ENCODE results near the gene ZBTB7A.

Gene ZBTB7A

DNA sequence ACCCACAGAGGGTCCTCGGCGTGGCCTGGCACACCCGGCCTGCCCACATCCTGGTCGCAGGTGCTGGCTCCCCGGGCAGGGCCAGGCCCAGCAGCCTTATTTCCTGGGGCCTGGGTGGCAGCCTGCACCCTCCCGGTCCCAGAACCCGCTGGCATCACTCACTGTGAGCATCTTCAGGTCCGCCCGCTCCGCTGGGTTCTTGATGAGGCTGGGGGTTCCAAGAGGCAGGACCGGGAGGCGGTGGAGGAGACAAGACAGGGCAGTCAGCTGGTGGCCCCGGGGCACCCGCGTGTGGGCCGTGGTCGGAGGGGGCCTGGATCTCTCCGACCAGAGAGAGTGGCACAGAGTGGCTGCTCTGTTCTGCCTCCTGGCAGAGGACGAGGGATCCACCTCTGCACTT is 27.6 kb upstream of the ZBTB7A start:
- DNase-seq (ENCODE audit: low read depth): no peak

DNA sequence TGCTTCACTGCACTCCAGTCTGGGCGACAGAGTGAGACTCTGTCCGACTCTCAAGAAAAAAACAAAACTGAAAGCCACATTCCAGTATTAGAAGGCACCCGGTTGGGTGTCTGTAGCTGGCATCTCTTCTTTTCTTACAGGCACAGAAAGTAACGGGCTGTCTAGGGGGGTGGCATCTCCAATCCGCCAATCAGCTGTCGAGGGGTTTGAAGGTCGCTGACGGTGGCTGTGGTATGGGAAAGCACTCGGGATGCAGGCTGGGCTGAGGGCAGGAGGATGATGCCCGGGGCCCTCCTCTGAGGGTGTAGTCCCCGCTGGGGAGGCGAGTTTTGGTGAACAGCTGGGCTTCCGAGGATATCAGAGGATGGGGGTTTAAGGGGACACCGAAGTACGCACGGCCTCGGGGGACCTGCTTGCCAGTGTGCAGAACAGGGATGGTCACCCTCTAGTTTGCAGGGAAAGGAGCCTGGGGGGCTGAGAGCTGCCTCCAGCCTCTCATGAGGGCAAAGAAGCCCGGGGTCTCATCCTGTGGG is 27.0 kb upstream of the ZBTB7A start:
- DNase-seq (ENCODE audit: low read depth): no peak

DNA sequence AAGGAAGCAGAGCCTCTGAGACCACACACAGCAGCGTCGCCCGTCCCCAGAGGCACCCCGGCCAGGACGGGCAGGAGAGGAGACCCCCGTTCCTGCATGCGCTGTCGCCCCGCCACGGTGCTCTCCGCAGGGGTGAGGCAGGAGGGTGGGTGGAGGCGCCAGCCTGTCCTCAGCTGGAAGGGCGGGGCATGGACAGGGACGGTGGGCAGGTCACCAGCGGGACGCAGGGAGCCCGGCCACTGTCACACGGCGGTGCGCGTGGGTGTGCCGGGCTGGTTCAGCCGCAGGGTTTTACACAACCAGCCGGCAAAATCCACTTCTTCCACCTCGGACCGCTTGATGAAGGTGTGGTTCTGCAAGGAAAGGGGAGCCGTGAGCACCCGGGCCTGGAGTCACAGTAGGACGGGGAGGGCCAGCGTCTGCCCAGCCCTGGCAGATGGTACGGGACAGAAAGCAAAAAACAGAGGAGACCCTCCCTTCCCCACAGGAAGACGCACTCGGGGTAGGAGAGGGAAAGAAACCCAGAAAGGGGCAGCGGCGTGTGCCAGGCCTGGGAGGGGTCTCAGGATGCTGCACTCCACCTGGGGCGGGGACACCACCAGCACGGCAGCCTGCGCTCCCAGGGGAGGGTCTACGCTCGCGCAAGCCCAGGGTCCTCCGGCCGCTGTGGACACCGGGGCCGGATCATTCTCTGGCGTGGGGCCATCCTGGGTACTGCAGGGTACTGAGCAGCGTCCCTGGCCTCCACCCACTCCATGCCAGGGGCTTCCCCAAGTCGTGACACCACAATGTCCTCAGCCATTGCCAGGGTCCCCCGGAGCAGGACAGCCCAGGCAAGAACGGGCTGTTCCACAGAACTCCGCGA is 23.9 kb upstream of the ZBTB7A start:
- DNase-seq (ENCODE audit: low read depth): no peak

DNA sequence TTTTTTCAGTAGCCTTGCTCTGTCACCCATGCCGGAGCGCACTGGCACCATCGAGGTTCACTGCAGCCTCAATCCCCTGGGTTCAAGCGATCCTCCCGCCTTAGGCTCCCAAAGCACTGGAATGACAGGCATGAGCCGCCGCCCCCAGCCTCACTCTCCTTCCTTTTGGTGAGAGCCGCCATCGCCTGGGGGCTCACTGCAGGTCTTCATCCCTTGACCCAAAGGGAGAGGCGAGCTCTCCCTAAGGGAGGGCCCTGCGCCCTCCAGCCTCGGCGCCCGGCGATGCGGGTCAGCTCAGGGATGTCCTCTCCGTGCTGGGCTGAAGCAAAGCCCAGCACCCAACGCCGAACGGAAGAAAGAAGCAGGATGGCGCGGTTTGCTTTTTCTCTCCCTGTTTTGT is 23.2 kb upstream of the ZBTB7A start:
- no peak for DNase-seq (ENCODE audit: low read depth)

DNA sequence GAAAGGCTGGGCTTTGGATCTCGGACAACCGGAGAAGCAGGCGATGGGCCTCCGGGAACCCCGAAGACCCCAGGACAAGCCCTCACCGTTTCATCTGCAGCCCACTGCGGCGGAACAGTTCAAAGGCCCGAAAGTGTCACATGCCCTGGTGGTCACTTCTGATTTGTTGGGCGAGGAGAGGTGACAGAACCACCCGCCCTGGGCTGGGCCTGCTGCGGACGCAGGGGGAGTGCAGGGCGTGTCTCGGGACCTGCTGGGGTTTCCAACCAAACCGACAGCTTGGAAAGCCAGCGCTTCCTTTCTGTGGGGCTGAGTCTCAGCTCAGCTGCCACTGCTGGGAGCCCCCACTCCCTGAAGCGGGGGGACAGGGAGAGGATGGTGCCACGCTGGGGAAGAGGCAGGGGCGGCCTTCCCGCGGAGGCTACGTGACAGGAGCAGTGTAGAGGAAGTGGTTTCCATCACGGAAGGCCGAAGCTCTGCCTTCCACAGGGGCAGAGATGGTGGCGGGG is 22.8 kb upstream of the ZBTB7A start:
- DNase-seq (ENCODE audit: low read depth): no peak

DNA sequence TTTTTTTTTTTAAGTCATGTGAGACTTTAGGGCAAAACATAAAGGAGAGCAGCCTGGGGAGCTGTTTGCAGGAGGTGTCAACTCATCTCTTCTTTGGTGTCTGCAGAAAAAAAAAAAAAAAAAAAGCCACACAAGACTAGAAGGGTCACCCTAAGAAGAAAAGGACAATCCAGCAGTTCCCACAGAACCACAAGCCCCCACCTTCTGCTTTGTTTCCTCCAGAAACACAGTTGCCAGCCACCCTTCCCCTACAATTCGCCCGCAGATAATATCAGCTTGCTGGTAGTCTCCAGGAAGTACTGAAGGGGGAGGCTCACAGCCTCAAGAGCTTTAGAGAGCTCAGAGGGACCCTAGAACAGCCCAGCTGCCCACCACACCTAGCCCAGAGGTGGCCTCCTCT is 22.3 kb upstream of the ZBTB7A start:
- DNase-seq (ENCODE audit: low read depth): no peak

DNA sequence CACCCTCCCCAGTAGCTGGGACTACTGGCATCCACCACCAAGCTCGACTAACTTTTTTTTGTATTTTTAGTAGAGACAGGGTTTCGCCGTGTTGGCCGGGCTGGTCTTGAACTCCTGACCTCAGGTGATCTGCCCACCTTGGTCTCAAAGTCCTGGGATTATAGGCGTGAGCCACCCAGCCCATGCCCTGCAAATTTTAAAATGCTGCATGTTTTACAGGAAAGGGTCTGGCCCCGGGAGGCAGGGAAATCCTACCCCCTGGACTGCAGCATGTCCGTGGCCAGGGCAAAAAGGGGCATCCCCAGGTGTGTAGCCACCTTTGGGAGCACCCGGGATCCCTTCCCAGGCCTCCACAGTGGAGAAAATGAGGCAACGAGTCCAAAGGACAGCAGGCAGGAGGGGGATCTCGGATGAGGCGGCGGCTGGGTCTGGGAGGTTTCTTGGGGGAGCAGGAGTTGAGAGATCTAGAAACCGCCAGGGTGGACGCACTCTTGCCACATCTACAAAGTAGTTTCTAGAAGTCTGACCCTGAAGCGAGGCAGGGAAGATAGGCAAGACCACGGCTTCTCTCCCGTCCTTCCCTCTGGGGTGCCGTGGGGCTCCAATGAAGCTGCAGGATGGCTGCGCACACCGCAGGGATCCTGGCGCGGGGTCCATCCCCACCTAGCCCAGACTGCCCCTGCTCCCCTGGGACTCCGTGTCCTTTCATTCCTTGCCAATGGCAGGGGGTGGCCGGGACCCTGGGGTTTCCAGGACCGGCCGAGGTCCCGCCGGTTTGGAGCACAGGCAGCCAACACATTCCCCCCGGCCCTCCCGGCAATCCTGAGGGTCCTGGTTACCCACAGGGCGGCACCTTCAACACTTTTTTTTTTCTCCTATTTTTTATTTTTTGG is 21.3 kb upstream of the ZBTB7A start:
- DNase-seq (ENCODE audit: low read depth): peak; percentile 14

DNA sequence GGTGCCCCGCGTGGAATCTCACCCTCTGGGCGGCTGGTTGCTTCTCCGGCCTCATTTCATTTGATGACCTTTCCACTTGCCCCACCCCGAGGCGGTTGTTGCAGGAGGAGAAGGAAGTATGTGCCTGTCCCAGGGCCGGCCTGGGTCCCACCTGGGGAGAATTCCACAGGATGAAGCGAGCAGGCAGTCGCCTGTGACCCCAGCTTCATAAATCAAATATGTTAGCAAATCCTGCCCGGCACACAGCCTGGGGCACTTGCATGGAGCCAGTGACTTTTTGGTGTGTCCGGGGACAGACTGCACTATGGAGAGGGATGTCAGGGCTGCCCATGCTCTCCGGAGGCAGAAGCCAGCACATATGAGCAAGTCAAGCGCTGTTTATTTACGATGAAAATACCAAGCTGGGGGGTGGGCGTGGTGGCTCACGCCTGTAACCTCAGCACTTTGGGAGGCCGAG is 19.7 kb upstream of the ZBTB7A start:
- DNase-seq (ENCODE audit: low read depth): no peak

DNA sequence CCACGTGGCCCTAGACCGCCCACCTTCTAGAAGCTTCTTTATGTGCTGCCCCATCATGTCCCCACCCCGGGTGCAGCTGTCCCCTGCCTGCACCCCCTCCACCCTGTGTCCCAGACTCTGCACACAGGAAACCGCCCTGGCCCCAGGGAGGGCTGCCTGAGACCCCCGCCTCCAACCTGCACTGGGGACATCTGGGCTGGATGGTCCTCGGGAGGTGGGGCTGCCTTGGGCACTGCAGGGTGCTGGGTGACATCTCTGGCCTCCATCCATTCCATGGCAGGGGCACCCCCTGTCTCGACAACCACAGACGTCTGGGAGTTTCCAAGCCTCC is 17.8 kb upstream of the ZBTB7A start:
- no peak for DNase-seq (ENCODE audit: low read depth)

DNA sequence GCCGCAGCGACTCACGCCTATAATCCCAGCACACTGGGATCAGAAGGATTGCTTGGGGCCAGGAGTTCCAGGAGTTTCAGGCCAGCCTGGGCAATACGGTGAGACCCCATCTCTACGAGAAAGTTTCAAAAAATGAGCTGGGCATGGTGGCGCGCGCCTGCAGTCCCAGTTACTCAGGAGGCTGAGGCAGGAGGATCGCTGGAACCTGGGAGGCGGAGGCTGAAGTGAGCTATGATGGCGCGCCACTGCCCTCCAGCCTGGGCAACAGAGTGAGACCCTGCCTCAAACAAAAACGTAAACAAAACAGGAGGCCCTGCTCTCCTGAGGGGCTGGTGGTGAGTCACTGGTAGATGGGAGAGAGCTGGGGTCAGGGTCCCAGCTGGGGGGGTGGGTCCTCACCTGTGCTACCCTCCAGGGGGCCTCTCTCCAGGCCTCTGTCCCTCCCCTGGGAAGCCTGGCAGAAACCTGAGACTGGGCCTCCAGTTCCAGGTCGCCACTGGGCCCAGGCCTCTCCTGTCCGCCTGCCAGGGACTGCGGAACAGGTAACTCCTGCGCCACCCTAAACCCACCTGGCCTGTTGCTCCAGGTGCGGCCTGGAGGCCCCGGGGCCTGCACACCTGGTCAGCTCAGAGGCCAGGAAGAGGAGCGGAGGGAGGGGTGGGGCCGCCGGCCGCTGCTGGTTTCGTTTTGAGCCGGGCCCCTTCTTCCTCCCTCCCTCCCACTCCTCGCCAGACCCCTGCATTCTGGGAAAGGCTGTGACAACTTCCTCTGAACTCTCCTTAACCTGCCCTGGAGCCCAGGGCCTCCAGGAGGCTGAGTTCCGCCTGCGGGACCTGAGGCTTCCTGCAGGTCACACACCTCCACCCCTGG is 17.2 kb upstream of the ZBTB7A start:
- no peak for DNase-seq (ENCODE audit: low read depth)

DNA sequence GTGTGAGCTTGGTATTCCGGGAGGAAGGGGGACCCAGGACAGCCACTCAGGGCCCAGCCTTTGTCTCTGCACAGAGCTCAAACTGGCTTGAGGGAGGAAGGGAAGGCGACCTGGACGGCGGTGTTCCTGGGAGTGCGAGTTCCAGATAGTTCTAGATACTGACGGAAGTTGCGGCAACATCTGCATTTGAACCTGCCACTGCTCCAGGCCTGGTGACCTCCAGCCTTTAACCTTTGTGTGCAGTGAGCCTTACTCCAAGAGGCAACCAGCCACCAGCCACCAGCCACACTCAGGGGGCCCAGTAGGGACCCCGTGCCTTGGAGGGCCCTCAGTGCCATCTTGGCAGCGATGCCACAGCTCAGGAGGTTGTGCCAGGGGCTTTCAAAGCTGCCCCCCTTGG is 15.5 kb upstream of the ZBTB7A start:
- no peak for DNase-seq (ENCODE audit: low read depth)

DNA sequence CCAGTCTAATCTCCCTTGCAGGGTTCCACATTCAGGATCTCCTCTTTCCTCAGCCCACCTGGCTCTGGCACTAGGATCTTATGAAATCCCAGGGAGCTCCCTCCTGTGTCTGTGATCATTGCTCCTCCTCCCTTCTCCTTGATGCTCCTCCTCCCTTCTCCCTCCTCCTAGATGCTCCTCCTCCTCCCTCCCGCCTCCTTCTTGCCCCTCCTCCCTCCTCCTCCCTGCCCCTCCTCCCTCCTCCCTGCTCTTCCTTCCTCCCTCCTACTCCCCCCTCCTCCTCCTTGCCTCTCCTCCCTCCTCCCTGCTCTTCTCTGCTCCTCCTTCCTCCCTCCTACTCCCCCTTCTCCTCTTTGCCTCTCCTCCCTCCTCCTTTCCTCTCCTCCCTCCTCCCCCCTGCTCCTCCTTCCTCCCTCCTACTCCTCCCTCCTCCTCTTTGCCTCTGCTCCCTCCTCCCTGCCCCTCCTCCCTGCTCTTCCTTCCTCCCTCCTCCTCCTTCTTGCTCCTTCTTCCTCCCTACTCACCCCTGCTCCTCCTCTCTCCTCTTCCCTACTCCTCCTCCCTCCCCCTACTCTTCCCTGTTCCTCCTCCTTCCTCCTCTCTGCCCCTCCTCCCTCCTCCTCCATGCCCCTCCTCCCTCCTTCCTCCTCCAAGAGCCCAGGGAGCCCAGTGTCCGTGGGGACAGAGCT is 14.9 kb upstream of the ZBTB7A start:
- DNase-seq (ENCODE audit: low read depth): peak; percentile 50

DNA sequence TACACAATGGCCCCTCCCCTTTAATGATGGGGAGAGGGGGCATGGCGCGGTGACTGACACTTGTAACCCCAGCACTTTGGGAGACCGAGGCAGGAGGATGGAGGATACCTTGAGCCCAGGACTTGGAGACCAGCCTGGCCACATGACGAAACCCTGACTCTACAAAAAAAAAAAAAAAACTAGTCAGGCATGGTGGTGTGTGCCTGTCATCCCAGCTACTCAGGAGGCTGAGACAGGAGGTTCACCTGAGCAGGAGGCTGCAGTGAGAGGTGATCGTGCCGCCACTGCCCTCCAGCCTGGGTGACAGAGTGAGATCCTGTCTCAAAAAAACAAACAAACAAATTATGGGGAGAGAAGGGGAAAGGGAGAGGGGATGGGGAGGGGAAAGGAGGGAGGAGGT is 13.8 kb upstream of the ZBTB7A start:
- no peak for DNase-seq (ENCODE audit: low read depth)

DNA sequence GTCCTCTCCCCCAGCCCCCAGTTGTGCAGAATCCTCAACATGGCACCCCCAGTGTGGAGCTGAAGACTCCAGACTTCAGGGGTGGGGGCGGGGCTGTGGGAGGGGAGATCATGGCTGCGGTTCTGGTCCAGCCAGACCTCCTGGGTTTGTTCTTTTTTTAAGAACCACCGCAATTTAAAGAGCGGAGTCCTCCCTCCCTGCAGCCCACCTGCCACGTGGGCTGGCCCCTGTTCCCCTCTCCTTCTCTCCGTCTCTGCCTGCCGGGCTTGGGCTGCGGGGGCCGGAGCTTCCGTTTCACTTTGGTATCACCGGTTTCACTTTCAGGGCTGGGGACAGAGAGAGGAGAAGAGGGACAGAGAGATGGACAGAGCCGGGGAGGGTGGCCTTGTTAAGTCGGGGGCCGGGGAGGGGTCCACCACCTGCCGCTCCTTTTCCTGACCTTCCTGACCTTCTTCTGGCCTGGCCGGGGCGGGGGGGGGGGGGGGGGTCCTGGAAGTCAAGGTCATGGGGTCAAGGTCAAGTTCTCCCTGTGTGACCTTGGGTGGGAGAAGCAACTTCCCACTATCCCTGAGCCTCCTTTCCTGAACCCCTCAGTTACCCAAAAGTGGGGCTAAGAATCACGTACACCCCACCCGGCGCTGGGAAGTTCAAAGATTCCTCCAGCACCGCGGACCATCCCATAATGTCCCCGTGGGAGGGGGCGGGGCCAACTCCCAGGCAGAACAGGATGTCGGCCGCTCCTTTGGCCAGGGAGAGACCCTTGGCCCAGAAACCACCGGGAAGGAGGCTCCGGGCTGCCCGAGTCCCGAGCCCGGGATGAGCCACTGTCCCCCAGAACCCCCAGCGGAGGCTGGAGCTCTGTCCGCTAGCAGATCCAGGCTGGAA is 11.3 kb upstream of the ZBTB7A start:
- no peak for DNase-seq (ENCODE audit: low read depth)

DNA sequence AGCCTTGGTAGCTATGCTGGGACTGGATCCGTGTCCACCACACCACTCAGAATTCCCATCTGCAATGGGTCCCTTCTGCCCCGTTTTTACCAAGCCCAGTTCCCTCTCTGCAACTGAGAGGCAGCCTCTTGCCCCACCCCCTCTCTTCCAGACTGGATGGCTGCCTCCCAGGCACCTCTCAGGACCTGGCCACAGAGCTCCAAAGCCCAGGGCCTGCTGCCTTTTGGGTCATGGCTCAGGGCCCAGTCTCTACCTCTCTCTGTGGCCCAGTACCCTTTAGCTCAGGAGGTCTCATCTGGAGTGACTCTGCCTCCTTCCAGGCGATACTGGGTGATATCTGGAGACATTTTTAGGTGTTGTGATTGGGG is 10.3 kb upstream of the ZBTB7A start:
- no peak for DNase-seq (ENCODE audit: low read depth)

DNA sequence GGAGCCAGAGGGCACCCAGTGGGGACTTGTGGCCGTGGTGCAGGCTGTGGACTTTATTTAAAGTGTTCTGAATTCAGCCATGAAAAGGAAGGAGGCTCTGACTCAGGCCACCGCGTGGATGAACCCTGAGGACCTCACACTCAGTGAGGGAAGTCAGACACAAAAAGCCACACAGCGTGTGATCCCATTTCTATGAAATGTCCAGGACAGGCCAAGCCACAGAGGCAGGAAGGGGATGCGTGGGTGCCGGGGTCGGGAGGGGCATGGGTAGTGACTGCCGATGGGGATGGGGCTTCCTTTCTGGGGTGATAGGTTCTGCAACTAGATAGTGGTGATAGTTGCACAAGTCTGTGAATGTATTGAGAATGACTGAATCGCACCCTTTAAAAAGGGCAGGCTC is 8.7 kb upstream of the ZBTB7A start:
- DNase-seq (ENCODE audit: low read depth): no peak

DNA sequence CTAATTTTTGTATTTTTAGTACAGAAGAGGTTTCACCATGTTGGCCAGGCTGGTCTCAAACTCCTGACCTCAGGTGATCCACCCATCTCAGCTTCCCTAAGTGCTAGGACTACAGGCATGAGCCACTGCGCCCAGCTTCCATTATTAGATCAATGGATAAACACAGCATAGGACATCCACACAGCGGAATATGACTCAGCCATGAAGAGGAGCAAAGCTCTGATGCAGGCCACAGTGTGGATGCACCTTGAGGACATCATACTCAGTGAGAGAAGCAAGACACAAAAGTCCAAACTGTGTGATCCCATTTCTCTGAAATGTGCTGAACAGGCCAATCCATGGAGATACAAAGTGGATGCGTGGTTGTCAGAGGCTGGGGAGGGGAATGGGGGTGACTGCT is 4.9 kb upstream of the ZBTB7A start:
- DNase-seq (ENCODE audit: low read depth): no peak

DNA sequence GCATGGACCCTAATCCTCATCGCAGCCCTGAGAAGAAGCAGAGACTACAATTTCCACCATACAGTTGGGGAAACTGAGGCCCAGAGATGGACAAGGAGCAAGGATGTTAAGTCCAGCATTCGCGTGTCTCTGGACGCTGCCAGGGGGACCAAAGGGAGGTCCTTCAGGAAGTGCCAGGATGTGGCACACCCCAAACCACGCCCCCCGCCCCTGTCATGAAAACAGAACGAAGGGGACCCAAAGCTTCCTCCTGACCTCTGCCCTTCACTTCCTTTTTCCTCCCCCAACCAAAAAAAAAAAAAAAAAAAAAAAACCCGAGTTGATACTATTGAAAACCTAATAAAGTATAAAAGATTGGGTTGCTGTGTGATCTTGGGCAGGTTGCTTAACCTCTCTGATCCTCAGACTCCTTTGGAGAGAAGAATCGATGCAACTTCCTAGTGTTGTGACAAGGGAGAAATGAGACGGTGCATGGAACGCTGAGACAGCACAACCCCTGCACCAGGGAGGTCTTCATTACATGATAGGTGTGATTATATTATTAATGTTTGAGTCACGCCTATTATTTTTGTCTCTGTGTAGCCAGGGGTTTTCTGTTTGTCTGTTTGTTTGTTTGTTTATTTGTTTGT is 2.7 kb upstream of the ZBTB7A start:
- DNase-seq (ENCODE audit: low read depth): no peak

DNA sequence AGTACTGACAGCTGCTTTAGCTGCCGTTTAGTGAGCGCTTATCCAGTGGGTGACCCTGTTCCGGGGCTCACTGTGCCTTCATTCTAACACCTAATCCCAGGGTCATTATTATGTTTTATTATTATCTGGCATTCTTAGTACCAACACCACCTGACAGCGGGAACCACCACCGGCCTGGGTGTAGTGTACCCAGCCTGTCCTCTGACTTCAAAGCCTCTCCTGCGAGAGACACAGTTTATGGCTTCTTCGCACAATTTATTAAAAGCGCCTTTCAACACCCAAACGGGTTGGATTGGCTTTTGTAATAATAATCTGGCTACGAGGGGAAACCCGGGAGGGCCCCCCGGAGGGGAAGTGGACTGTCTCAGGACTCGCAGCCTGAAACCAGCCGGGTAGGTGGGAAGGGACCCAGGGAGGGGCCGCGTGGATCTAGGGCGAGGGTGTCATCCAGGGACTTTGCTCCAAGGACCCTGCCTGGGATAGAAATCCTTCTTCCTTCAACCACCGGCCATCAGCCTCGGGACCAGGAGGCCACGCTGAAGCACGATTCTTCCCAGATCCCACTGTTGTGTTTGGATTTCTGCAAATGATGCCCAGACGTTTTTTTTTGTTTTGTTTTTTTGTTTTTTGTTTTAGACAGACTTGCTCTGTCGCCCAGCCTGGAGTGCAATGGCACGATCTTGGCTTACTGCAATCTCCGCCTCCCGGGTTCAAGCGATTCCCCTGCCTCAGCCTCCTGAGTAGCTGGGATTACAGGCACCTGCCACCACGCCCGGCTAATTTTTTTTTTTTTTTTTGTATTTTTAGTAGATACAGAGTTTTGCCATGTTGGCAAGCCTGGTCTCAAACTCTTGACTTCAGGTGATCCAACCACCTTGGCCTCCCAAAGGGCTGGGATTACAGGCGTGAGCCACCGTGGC is 1.6 kb upstream of the ZBTB7A start:
- no peak for DNase-seq (ENCODE audit: low read depth)

All from amniotic epithelial cell (primary cell).